Hypothalamus (tissue), 51 donors: Measurements from ENCODE around the gene TEX2.
A peak's percentile ranks its signal among the peaks of the same experiment; 100 is the strongest.

Experiments
- DNase-seq, 51 donors: peaks; one replicate each; lab custom pipeline; 2025; lab: John Stamatoyannopoulos, UW

Gene TEX2, protein sequence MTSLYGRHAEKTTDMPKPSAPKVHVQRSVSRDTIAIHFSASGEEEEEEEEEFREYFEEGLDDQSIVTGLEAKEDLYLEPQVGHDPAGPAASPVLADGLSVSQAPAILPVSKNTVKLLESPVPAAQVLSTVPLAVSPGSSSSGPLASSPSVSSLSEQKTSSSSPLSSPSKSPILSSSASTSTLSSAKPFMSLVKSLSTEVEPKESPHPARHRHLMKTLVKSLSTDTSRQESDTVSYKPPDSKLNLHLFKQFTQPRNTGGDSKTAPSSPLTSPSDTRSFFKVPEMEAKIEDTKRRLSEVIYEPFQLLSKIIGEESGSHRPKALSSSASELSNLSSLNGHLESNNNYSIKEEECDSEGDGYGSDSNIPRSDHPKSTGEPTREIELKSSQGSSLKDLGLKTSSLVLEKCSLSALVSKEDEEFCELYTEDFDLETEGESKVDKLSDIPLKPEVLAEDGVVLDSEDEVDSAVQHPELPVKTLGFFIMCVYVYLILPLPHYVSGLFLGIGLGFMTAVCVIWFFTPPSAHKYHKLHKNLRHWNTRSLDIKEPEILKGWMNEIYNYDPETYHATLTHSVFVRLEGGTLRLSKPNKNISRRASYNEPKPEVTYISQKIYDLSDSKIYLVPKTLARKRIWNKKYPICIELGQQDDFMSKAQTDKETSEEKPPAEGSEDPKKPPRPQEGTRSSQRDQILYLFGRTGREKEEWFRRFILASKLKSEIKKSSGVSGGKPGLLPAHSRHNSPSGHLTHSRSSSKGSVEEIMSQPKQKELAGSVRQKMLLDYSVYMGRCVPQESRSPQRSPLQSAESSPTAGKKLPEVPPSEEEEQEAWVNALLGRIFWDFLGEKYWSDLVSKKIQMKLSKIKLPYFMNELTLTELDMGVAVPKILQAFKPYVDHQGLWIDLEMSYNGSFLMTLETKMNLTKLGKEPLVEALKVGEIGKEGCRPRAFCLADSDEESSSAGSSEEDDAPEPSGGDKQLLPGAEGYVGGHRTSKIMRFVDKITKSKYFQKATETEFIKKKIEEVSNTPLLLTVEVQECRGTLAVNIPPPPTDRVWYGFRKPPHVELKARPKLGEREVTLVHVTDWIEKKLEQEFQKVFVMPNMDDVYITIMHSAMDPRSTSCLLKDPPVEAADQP

DNA sequence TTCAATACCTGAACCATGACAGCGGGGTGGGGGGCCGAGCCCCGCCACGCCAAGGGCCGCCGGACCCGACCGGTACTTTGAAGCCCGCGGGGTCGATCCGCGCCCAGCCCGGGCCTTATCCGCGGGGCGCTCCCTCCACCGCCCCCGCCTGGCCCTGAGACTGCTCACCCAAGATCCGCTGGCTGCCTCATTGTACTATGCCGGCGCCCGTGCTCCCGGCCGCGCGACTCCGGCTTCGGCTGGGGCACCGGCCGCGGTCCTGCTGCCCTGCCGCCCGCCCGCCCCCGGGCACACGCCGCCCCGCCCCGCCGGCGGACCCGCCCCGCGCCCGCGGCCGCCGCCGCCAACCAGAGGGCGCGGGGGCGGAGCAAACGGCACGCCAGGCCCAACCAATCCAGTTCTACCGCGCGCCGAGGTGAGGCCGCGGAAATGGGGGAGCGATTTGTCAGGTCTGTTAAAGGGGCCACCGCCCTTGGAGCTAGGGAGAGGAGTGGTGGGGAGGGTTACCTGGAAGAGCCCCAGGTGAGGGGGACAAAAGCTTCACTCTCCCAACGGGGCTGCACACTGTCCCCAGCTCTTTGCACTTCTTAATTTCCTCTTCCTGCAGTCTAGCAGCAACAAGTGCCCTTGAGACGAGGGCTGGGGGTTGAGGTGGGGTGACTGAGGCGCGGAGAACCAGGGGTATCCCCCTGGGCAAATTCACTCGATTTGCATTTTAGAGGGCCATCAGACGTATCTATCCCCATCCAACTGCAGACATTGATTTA is at the start of gene TEX2:
Gene TEX2, minus strand, starts transcription at position 261 of the 767 bp plus-strand sequence. CDS start 49,043 bp downstream, outside the sequence.
- peak in 50 of 51 donors; percentile 20 to 94 (median 82) for DNase-seq

DNA sequence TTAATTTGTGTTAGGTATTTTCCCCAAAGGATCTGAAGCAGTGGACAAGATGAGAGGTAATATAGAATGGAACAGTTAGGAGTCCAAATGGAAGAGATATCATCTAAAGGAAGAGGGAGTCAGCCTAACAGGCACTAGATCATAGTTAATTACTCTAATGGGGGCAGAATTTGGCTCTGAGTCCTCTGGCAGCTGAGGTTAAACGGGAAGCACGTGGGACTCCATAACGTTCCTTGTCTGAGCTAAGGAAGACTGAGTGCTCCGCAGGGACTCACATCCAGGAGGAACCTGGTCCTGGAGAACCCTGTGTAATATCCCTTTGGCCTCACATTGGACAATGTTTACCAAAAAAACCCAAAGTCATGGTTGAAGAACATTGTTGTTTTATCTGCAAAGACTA is 46.6 kb upstream of the TEX2 start:
- no peak for DNase-seq

GRCh38 chr17:64309021-64309420 is 46.0 kb upstream of the TEX2 start:
- no peak for DNase-seq

- DNase-seq: peak in 32 of 51 donors; percentile 2 to 59 (median 20)
Measured at GRCh38 chr17:64306850-64307463, 43.9 kb upstream of the TEX2 start.

- no peak for DNase-seq
Measured at GRCh38 chr17:64304551-64304950, 41.5 kb upstream of the TEX2 start.

DNA sequence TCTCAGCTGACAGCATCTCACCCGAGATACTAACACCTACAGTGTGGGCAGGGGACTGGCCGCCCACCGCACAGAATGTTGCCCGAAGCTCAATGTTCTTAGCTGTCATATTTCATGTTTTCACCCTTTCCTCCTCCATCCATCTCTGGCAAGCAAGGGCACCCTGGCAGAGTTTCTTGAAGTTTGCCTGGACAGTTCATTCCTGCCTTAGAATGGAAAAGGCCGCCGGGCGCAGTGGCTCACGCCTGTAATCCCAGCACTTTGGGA is 37.6 kb upstream of the TEX2 start:
- DNase-seq: no peak

GRCh38 chr17:64297467-64298088 is 34.5 kb upstream of the TEX2 start:
- DNase-seq: no peak

- DNase-seq: no peak
Measured at GRCh38 chr17:64296246-64296645, 33.2 kb upstream of the TEX2 start.

DNA sequence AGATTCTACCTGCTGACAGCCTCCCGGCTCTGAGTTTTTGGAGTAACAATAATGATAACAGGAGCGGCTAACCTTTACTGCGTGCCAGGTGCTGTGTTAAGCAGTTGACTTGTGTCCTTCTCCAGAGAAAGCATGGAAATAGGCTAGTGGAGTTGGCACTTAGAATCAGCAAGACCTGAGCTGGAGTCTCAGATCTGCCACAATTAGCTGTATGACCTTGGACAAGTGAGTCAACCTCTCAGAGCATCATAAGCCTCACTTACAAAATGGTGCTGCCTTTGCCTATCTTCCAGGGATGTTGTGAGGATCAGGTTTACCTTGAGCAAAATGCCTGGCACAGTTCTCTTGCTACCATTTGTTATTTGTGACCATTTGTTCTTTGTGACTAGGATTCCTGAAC is 32.1 kb upstream of the TEX2 start:
- DNase-seq: no peak

DNA sequence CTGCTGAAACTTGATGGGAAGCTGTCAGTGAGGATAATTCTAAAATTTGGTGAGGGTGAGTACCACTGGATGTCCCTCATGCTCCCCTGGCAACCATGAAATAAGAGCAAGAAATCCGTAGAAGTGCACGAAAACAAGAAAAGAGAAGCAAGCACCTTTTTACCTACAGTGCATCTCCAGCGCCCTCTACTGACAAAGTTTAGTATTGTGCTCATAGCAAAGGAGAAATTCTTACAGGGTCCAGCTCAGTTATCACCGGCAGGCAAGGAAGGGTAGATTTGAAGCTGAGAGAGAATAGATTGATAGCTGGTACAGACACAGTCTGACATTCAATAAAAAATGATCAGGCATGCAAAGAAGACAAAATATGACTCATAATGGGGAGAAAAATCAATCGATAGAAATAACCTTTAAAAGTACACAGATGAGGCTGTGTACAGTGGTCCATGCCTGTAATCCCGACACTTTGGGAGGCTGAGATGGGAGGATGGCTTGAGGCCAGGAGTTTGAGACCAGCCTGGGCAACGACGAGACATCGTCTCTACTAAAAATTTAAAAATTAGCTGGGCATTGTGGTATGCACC is 28.3 kb upstream of the TEX2 start:
- DNase-seq: no peak

- DNase-seq: no peak
Measured at GRCh38 chr17:64289741-64290141, 26.7 kb upstream of the TEX2 start.

GRCh38 chr17:64282753-64283080 is 19.7 kb upstream of the TEX2 start:
- DNase-seq: no peak

DNA sequence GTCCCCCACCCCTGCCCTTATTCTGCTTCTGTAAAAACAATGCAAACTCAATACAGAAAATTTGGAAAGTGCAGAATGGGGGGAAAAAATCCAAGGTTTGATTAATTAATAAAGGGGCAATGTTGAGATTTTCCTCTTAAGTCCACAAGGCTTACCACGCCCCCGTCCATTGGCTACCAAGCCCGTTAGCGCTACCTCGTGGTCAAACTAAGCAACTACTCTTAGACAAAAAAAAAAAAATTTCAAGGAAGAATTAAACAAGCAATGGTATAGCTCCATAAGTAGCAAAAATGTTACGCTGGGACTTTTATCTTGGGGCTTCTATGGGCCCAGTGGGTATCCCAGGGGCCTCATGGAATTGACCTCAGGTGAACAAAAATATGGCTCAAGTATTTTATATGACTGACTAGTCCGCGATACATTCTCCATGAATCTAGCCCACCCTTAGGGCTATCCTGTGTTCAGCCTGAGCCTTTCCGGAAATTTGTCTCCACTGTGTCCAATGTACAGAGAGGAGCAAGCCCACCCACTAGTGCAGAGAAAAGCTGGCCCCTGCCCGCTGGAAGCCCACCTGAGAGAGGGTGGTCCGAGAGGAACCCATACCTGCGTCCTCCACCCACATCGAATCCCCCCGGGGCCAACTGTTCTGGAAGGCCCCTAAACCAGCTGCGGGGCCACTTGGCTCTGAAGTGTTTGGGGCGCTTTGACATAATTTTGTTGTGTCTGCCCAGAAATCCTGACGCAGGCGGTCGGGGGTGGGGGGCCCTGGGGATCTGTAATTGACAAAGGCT is 19.1 kb upstream of the TEX2 start:
- peak in 28 of 51 donors; percentile 2 to 56 (median 20) for DNase-seq

- no peak for DNase-seq
Measured at GRCh38 chr17:64278614-64279013, 15.6 kb upstream of the TEX2 start.

- DNase-seq: no peak
Measured at GRCh38 chr17:64277831-64278562, 14.9 kb upstream of the TEX2 start.

DNA sequence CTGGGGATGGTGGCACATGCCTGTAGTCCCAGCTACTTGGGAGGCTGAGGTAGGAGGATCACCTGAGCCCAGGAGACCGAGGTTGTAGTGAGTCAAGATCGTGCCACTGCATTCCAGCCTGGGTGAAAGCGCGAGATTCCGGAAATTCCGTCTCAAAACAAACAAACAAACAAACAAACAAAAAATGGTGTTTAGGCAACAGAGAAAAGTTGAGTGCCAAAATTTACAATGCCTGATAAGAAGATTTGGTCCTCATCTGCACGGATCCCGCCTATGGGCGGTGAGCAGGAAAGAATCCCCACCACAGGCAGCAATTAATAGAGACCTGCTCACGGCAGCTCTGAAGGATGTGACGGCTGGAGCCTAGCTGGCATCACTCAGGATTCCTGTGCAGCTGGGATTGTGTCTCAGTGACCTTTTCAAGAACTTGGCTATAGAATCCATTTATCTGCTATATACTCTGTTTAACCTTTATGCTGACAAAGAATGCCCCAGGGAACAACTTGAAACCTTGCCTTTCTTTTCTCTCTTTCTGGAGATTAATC is 14.0 kb upstream of the TEX2 start:
- DNase-seq: no peak

DNA sequence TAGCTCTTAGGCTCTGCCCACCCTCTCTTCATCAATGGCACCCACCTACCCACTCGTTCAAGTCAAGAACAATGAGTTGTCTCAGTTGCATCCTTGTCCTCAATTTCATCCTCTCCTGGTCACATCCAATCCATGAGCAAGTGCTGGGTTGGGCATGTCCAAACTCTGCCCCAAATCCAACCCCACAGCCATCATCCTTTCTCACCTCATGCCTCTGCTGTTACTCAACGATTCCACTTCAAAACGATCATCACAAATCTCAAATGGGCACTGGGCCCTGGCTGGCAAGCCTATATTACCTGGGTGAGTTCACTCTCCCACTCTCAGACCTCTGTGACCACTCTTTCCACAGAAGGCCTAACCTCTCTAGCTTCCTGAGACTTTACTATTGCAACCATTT is 12.0 kb upstream of the TEX2 start:
- no peak for DNase-seq

- no peak for DNase-seq
Measured at GRCh38 chr17:64273006-64273405, 9.9 kb upstream of the TEX2 start.
